ENCODE results near the gene GSTA4.
"Not testable (repeated sequence)": the region's sequence is repeated elsewhere in the genome, so short reads cannot be mapped to it uniquely, and the experiment has no call there.

GSTA4 gene

DNA sequence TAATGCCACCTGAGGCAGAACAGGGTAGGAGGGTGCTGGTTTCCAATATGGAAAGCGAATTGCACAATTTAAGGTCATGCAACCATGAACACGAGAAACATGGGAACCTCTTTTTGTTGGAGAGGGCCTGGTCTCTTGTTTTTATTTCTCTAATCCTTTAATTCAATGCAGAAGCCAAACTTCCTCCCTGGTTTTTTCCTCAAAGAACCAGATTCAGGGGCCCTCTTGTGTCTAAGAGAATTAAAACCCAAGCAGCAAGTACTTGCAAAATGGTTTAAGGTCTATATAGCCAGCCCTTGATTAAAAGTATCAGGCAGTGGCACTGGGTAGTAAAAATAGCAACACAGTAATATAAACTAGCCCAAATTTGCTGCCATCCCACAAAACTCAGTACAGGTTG lies 19.5 kb downstream of the GSTA4 start:
- DNase-seq (ENCODE audit: low read depth) = peak; percentile 32

DNA sequence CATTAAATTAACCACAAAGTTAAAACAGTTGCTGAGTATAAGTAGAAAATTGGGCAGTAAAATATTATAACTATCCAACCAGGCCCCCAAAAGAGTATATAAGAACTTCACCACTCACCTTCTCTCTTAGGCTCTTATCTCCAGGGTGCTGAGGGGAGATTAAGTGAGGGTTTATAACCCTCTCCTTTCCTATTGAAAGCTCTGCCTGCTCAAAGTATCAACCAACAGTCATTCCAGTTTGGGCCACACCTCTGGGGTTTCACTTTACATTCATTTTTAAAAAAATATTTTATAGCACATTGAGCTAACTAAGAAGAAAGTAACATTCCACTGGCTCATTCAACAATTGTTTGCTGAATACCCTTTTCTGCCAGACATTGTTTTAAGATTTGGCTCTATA lies 22.1 kb downstream of the GSTA4 start:
- DNase-seq (ENCODE audit: low read depth) = no peak

- DNase-seq (ENCODE audit: low read depth) = no peak
Observed at GRCh38 chr6:52969359-52969758, 25.7 kb downstream of the GSTA4 start.

GRCh38 chr6:52966101-52966500 lies 29.0 kb downstream of the GSTA4 start:
- DNase-seq (ENCODE audit: low read depth) = no peak

GRCh38 chr6:52965380-52965779 lies 29.7 kb downstream of the GSTA4 start:
- no peak for DNase-seq (ENCODE audit: low read depth)

DNA sequence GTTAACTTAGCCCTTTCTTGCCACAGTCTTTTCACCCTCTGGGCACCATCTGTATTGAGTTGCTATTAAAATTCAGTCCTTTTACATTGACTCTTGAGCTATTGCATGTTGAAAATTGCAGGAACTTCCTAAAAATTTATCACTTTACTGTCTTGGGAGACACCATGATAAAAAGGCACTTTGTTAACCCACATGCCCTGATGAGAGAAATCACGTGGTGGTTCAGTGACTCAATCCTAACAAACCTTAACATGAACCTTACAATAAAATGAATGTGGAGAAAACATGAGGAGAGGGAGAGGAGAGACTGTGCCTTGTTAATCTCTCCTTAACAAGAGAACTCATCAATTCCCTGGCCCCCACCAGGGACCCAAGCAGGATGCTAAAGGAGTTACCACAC lies 30.8 kb downstream of the GSTA4 start:
- no peak for DNase-seq (ENCODE audit: low read depth)

- no peak for DNase-seq (ENCODE audit: low read depth)
Observed at GRCh38 chr6:52962701-52963100, 32.4 kb downstream of the GSTA4 start.

- not testable (repeated sequence) for DNase-seq (ENCODE audit: low read depth)
Observed at GRCh38 chr6:52961022-52961421, 34.1 kb downstream of the GSTA4 start.

DNA sequence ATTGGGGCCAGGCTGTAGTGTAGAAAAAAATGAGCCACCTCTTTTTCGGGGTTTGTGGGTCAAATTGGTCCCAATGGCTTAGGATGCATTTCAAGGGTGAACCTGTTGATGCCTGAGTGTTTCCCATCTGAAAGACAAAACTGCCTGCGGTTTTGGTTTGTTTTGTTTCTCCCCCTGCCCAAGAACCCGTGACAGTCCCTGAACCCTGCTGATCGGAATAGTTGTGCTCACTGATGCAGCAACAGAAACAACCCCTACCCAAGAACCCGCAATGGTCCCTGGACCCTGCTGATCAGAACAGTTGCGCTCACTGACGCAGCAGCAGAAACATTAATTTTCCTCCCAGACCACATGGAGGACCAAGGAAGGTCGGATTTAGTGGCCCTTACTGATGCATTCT lies 34.9 kb downstream of the GSTA4 start:
- DNase-seq (ENCODE audit: low read depth) = not testable (repeated sequence)

DNA sequence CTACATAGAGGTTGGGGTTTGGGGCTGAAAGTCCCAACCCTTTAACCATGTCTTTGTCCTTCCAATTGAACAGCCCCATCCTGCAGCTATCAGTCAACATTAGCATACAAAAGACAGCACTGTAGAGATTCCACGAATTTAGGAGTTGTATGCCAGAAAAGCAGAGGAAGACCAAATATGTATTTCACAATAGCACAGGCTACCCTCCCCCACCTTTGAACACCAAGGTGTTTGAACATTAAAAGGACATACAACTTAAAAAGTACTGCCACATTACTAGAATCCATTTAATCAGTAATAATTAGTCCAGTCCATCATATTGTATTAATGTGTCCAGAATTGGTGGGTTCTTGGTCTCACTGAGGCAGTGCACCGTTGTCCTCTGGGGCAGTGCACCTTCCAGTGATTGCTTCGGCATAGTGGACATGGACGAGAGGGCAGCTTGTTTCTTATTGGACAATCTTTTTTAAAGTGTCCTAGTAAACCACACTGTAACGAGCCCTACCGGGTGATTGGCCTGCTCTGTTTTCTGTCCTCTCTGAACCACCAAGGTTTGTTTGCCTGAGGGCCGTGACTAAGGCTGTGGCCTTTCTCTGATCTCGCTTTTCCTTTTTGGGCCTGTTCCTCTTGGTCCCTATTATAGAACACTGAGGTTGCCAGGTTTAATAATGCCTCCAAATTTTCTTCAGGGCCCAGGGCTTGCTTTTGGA lies 36.4 kb downstream of the GSTA4 start:
- no peak for DNase-seq (ENCODE audit: low read depth)

DNA sequence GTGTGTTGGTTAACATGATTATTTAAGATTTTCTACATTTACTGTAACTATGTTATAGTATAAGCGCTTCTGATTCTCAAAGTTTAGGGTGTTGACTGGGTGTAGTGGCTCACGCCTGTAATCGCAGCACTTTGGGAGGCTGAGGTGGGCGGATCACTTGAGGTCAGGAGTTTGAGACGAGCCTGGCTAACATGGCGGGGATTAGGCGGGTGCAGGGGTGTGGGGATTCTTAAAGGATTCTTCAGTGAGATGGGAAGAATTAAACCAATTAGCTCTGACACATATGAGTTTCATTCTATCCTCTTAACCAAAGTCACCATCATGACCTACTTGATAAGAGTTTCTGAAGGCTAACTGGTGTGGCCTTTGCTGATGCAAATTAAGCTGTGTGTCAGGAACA lies 39.2 kb downstream of the GSTA4 start:
- DNase-seq (ENCODE audit: low read depth) = no peak

DNA sequence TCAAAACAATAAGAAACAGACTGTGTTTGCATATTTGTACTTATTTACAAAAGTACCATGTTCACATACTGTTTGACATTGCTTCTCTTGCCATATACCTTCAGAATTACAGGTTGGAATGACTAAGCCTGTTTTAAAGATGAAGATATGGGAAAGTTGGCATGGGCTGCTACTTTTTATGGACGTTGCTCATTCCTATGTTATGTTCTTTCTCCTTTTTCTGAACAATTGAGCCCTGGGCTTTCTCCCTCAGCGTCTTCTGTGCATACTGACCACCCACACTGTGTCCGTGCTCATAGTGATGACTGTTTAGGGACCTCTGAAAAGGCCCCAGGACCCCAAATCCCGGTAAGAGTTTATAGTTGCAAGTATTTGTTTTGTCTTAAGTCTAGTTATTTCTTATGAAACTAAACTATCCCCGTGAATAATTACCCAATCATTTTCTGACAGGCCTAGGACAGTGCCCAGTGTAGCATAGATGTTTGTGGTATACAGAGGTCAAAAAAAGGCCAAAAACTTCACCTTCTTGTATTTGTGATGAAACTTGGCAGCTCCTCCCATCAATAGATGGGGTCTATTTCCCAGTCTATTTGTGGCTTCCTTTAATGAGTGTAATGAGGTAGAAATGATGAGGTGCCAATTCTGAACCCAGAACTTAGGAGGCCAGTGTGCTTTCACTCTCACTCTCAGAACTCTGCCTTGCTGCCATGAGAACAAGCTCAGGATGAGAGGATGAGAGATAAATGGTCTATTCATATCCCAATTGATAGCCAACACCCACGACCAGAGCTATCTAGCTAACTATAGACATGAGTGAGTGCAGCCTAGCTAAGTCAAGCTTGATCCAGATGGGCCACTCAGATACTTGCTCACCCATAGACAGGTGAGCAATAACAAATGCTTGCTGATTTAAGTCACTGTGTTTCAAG lies 40.9 kb downstream of the GSTA4 start:
- no peak for DNase-seq (ENCODE audit: low read depth)

DNA sequence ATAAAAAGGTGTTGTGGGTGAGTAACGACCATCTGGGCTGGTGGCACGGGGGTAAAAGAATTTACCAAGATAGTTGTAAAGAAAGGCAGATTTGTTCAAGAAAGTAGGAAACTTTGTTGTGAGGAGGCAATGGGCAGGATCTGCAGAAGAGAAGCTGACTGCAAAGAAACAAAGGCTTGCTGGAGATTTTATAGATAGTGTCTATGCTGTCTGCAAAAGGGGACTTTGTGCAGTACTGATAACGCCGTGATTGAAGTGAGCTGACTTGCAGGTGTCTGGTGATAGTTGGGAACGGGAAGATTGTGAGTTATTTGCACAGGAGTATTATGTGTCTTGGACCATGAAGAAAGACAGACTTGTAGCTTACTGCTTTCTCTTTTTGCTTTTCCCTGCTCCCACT lies 48.8 kb downstream of the GSTA4 start:
- no peak for DNase-seq (ENCODE audit: low read depth)

DNA sequence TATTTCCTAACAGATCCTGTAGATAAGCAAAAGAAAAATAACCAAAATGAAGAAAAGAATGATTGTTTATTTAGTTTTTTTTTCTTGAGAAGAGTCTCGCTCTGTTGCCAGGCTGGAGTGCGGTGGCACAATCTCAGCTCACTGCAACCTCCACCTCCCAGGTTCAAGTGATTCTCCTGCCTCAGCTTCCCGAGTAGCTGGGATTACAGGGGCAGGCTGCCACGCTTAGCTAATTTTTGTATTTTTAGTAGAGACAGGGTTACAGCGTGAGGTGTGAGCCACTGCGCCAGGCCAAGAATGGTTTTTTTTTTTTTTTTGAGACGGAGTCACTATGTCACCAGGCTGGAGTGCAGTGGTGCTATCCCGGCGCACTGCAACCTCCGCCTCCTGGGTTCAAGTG lies 52.3 kb downstream of the GSTA4 start:
- not testable (repeated sequence) for DNase-seq (ENCODE audit: low read depth)

DNA sequence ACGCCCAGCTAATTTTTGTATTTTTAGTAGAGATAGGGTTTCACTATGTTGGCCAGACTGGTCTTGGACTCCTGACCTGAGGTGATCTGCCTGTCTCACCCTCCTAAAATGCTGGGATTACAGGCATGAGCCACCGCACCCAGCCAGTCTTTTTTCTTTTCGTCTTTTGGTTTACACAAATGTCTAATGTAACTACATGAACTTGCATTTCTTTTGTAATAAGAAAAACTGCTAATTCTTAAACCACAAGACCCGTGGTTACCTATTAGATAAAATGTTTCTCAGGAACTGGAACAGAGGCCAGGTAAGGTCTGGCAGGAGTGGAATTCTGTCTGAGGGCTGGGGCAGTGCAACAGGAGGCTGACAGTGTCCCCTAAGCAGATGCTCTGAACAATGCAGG lies 52.9 kb downstream of the GSTA4 start:
- no peak for DNase-seq (ENCODE audit: low read depth)

DNA sequence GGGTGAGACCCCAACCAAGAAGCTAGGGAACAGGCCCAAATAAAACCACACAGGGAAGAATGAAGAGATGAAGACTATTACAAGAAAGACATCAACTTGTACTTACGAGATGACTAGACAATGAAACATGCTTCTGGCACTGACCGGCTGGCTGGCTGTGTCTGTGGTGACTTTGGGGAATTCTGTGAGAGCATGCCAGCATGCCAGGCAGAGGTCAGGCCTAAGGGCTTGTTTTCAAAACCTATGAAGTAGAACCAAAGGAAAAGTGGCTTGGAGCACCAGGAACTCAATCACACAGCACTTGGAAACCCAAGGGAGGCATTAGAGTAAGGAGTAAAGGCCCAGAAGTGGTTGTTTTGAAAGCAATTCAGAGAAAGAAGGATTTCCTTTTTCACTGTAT lies 57.2 kb downstream of the GSTA4 start:
- no peak for DNase-seq (ENCODE audit: low read depth)

GRCh38 chr6:52933778-52934177 lies 61.3 kb downstream of the GSTA4 start:
- DNase-seq (ENCODE audit: low read depth) = no peak

- no peak for DNase-seq (ENCODE audit: low read depth)
Observed at GRCh38 chr6:52931351-52931750, 63.7 kb downstream of the GSTA4 start.

DNA sequence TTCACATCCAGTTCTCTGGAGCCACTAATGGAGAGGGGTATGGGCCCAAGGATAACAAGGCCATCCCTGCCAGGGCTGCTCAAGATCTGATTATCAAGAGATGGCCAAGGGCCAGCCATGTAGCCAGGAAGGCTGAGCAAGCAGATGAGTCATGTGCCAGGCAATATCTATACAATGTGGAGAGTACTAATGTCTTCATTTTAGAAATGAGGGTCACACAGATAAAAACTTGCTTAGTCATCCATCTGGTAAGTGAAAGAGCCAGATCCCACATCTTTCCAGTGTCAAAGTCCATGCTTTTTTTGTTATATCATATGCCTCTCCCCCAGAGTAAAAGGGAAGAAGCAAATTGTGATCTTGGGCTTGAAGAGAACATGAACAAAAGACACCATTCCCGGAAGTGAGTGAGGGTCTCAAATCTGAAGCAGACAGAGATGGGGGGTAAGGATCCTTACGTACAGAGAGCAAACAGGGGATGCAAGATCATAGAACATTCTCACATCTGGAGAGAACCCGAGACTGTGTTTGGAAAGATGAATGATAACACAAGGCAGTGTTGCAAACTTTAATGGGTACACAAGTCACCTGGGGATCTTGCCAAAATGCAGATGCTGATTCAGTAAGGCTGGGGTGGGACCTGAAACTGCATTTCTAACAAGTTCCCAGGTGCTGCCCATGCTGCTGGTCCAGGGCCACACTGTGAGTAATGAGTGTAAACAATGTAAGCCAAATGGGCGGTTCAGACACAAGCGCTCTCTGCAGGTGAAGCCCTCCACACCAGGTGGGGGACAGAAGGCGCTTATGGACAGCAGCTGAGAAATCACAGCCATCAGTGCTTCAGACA lies 65.5 kb downstream of the GSTA4 start:
- peak; percentile 89 for DNase-seq (ENCODE audit: low read depth)

Measured in iris pigment epithelial cell (primary cell).